HepG2 (cell line): ENCODE results near the gene PPEF2. TPM values are rescaled to one million over a fixed set of nuclear protein-coding genes. Genes with fewer than 3 reads are reported as not detected.

Source experiments
- ATAC-seq: fragments of 200-7000 bp; cut with Tn5 transposase; 3 replicates; pipeline ENCODE4 v1.9.1; 2020; ENCODE audit warnings: mild to moderate bottlenecking, moderate library complexity
- BruUV-seq: library from RNA; stranded (reverse); fragments of 400-500 nt; replicated peaks from 2 replicates; lab custom pipeline; 2021; lab: Mats Ljungman, UMichigan
- CTCF ChIA-PET: fragments of 300-600 bp; formaldehyde crosslinking; extraction: SDS; loops from one replicate; lab custom pipeline; 2021; ENCODE audit warnings: low total read pairs, inconsistent platforms, low intra/inter-chr PET ratio; lab: Yijun Ruan, JAX
- POLR2A ChIA-PET: fragments of 350-600 bp; sonication (Branson Sonifier 250); formaldehyde crosslinking; loops from one replicate; lab custom pipeline; 2020; ENCODE audit warnings: antibody characterized with exemption, inconsistent platforms; lab: Yijun Ruan, JAX
- DNase-seq: peaks from one replicate; pipeline ENCODE4 v3.0.0-alpha.2; 2015; ENCODE audit warnings: low spot score
- FAIRE-seq: peaks from 3 replicates; lab custom pipeline; 2011; peaks lifted over from hg19 to GRCh38; lab: Jason Lieb, UNC
- H2AFZ ChIP-seq: one replicate; pipeline ENCODE4 v1.6.1; 2011; ENCODE audit warnings: low read length, inconsistent platforms
- H3K27ac ChIP-seq: fragments of 300-600 bp; 3 replicates; pipeline ENCODE4 v1.8.0; 2011; ENCODE audit warnings: mixed run types, mild to moderate bottlenecking, mixed read lengths, low read length, inconsistent platforms; ENCODE audit not compliant: insufficient read depth; ENCODE audit errors: extremely low read length
- H3K27me3 ChIP-seq, 2 experiments: fragments of 200-600 bp in 1 of 2; 2 replicates in 1 of 2; 3 replicates in 1 of 2; pipeline versions ENCODE4 v1.6.0 to v1.8.0; 2011; ENCODE audit warnings: low read length in 2 of 2, mild to moderate bottlenecking in 2 of 2, moderate library complexity in 2 of 2, inconsistent platforms in 1 of 2; ENCODE audit not compliant: insufficient read depth in 2 of 2, control insufficient read depth in 1 of 2
- H3K36me3 ChIP-seq, 2 experiments: fragments of 200-600 bp in 1 of 2; replicated peaks in 1 of 2; 2 replicates in 1 of 2; 3 replicates in 1 of 2; pipeline versions ENCODE4 v1.5.1 to v1.8.0; 2011; ENCODE audit warnings: low read length in 2 of 2, inconsistent platforms in 1 of 2; ENCODE audit not compliant: insufficient read depth in 2 of 2, control insufficient read depth in 1 of 2
- H3K4me1 ChIP-seq: 2 replicates; pipeline ENCODE4 v1.5.1; 2012; ENCODE audit warnings: low read length, inconsistent platforms; ENCODE audit not compliant: insufficient read depth
- H3K4me2 ChIP-seq: 2 replicates; pipeline ENCODE4 v1.6.0; 2011; ENCODE audit warnings: low read depth, low read length, inconsistent platforms
- H3K4me3 ChIP-seq, 3 experiments: fragments of 200-600 bp in 1 of 3; sonication (generic), shearing (Covaris generic) in 1 of 3; replicated peaks in 1 of 3; 2 replicates each; pipeline ENCODE4 v1.5.1; 2011 to 2016; ENCODE audit warnings: low read length in 3 of 3, inconsistent platforms in 2 of 3, low read depth in 2 of 3, mild to moderate bottlenecking in 2 of 3, control low read depth in 1 of 3, mixed read lengths in 1 of 3; ENCODE audit not compliant: insufficient read depth in 1 of 3
- H3K79me2 ChIP-seq: one replicate; pipeline ENCODE4 v1.6.1; 2011; ENCODE audit warnings: low read length, inconsistent platforms; ENCODE audit not compliant: insufficient read depth
- H3K9ac ChIP-seq: 2 replicates; pipeline ENCODE4 v1.6.0; 2011; ENCODE audit warnings: mild to moderate bottlenecking, low read depth, low read length, inconsistent platforms; ENCODE audit not compliant: insufficient read depth
- H3K9me3 ChIP-seq: 2 replicates; pipeline ENCODE4 v1.5.1; 2012; ENCODE audit warnings: mild to moderate bottlenecking, low read length
- H4K20me1 ChIP-seq: 2 replicates; pipeline ENCODE4 v1.6.0; 2011; ENCODE audit warnings: inconsistent platforms, mild to moderate bottlenecking, low read length, moderate library complexity; ENCODE audit not compliant: insufficient read depth
- ARID4A ChIP-seq: sonication (generic); formaldehyde crosslinking; IDR thresholded peaks from 2 replicates; pipeline ENCODE4 v1.5.0; 2020; ENCODE audit warnings: mild to moderate bottlenecking, missing genetic modification reagents, borderline replicate concordance
- ATF7-NPFF ChIP-seq: sonication (generic); formaldehyde crosslinking; IDR thresholded peaks from 2 replicates; pipeline ENCODE4 v1.8.1; 2023; ENCODE audit warnings: mild to moderate bottlenecking, low read depth, missing genetic modification reagents, moderate library complexity
- ELF3 ChIP-seq: IDR thresholded peaks from 2 replicates; pipeline ENCODE4 v1.6.1; 2016; ENCODE audit warnings: missing genetic modification reagents, missing compliant biosample characterization
- GMEB2 ChIP-seq: IDR thresholded peaks from 2 replicates; pipeline ENCODE4 v1.6.1; 2016; ENCODE audit warnings: missing biosample characterization, missing genetic modification reagents, low read depth
- TOPORS ChIP-seq: sonication (generic); formaldehyde crosslinking; IDR thresholded peaks from 2 replicates; pipeline ENCODE4 v1.8.0; 2023; ENCODE audit warnings: mild to moderate bottlenecking, missing genetic modification reagents
- ZNF337 ChIP-seq: sonication (generic); formaldehyde crosslinking; IDR thresholded peaks from 2 replicates; pipeline ENCODE4 v1.5.1; 2020; ENCODE audit warnings: missing genetic modification reagents, low read depth, mild to moderate bottlenecking, borderline replicate concordance
- WGBS: methylation state at CpG from one replicate; pipeline ENCODE4 v1.1.6; 2017; ENCODE audit warnings: low lambda C conversion rate; 5-methylcytosine and 5-hydroxymethylcytosine counted together
- in situ Hi-C: cut with HindIII; loops from 2 replicates; pipeline ENCODE4 v1.10.0; 2017; ENCODE audit warnings: low pct_unique_long_range_greater_than_20kb; ENCODE audit not compliant: extremely low pct_ligation_motif_present
- intact Hi-C: fragments of 100-400 bp; cut with micrococcal nuclease; formaldehyde crosslinking; loops from one replicate; pipeline ENCODE4 v1.10.0; 2022; ENCODE audit not compliant: unreplicated experiment
- polyA plus RNA-seq, 8 experiments: library from polyadenylated mRNA; depleted of rRNA in 3 of 8; stranded (reverse) in 7 of 8; unstranded in 1 of 8; fragments of >200 nt; fragmentation: Illumina TruSeq in 4 of 8; extraction: Trizol in 4 of 8; gene quantifications; 2 replicates each; pipeline versions ENCODE4 v1.2.1 to v1.2.3, GENCODE V29; 2011 to 2016; ENCODE audit warnings: low read depth in 4 of 8, missing spikeins in 1 of 8, mixed read lengths in 1 of 8; ENCODE audit not compliant: insufficient read depth in 1 of 8
- total RNA-seq, 5 experiments: library from RNA; depleted of rRNA; stranded (reverse); fragments of >200 nt; fragmentation: Illumina TruSeq; extraction: Trizol; gene quantifications; 2 replicates each; pipeline ENCODE4 v1.2.3, GENCODE V29; 2016; ENCODE audit warnings: low read depth in 1 of 5

PPEF2 gene
- total and polyA plus RNA-seq, 2 of the 13 experiments (the other 11 are each of a cell fraction or from before 2014, with no cell fraction given): 0.01 TPM; not detected in 1

- Histone ChIP-seq H2AFZ (no peak overlapping the region), H3K9me3 (no peaks in the 10 kb centered on the region), H3K4me2 (no peak overlapping the region), H3K27ac (no peak overlapping the region), H3K36me3 (peaks cover 6 to 9% of the 10 kb centered on the region in 2 experiments; a peak in 3 of 5 replicates), H3K4me1 (peaks cover 24% of the 10 kb centered on the region), H4K20me1 (no peaks in the 10 kb centered on the region), H3K79me2 (no peaks in the 10 kb centered on the region), H3K4me3 (no peak overlapping the region), H3K9ac (no peak overlapping the region), H3K27me3 (no peaks in the 10 kb centered on the region)
- ChIA-PET CTCF (no interaction called here), POLR2A (no interaction called here)
- no peak for ATAC-seq
- intact Hi-C loops (no loop called here), in situ Hi-C loops (no loop called here)
- TF ChIP-seq ELF3 (CRISPR knock-in tag) (no peak), ARID4A (no peak), ATF7-NPFF (CRISPR knock-in tag) (no peak), GMEB2 (CRISPR knock-in tag) (no peak), ZNF337 (CRISPR knock-in tag) (no peak), TOPORS (CRISPR knock-in tag) (no peak)
- 100% methylated on average over 3 of the region's 4 CpGs for WGBS
- no peak for DNase-seq
- no peak for FAIRE-seq
- no TSS peak for BruUV-seq
Observed at GRCh38 chr4:75920327-75920726, 18.1 kb upstream of the PPEF2 start.
